ENCODE measurements around the gene TP53I13. TPM values are rescaled to one million over a fixed set of nuclear protein-coding genes. Genes with fewer than 3 reads are reported as not detected.

TP53I13 gene
- total RNA-seq, 1 experiment from 2014 or later, result 33.3 TPM

GRCh38 chr17:29569245-29569950 is 897 bp downstream of the TP53I13 start:
- peak overlapping the region; percentile 99 for H3K4me2 ChIP-seq (ENCODE audit: low read length)
- peak overlapping the region; percentile 60 for H3K9ac ChIP-seq (ENCODE audit: low read length)
- no peaks in the 10 kb centered on the region for H3K9me3 ChIP-seq (ENCODE audit: control insufficient read depth in 1 of 2, insufficient read depth in 1 of 2, low read depth in 1 of 2, low read length in 2 of 2)
- RAD21 ChIA-PET (ENCODE audit: low non-redundant PET in 1 of 2, low total read pairs in 2 of 2, uncharacterized antibody in 2 of 2, unreplicated experiment in 2 of 2), result no interaction called here
- H2AFZ ChIP-seq (ENCODE audit: low read depth, low read length, poor library complexity, severe bottlenecking), result no peak overlapping the region
- TF ChIP-seq EZH2phosphoT487 (IDR thresholded peaks at IDR 0.05; ENCODE audit: borderline replicate concordance) (no peak), ZFX (IDR thresholded peaks at IDR 0.05) (no peak), CEBPB (IDR thresholded peaks at IDR 0.05; ENCODE audit: low read depth) (no peak), TCF7L2 (IDR thresholded peaks at IDR 0.05; ENCODE audit: borderline replicate concordance, extremely low read depth, insufficient read depth, insufficient read length) (no peak), ELF1 (IDR thresholded peaks at IDR 0.05; ENCODE audit: borderline replicate concordance, low read depth) (no peak), ZNF274 (IDR thresholded peaks at IDR 0.05; ENCODE audit: low read depth, low read length) (no peak), RAD21 (IDR thresholded peaks at IDR 0.05; ENCODE audit: low read depth) (no peak), CTCF (IDR thresholded peaks at IDR 0.05 in 2 of 3, conservative IDR thresholded peaks at IDR 0.05 in 1 of 3; ENCODE audit: borderline replicate concordance in 1 of 3, insufficient read depth in 1 of 3, low read depth in 2 of 3, low read length in 2 of 3) (no peak), POLR2AphosphoS5 (IDR thresholded peaks at IDR 0.05; ENCODE audit: low read depth, low read length) (no peak), REST (IDR thresholded peaks at IDR 0.05; ENCODE audit: low read depth) (no peak), EGR1 (IDR thresholded peaks at IDR 0.05; ENCODE audit: low read depth) (no peak), SRF (IDR thresholded peaks at IDR 0.05; ENCODE audit: low read depth) (no peak), CBX3 (IDR thresholded peaks at IDR 0.05; ENCODE audit: low read depth) (no peak), YY1 (IDR thresholded peaks at IDR 0.05; ENCODE audit: extremely low read depth, insufficient replicate concordance, low read depth, low read length) (no peak), SP1 (IDR thresholded peaks at IDR 0.05; ENCODE audit: low read depth) (no peak), FOSL1 (IDR thresholded peaks at IDR 0.05; ENCODE audit: low read depth) (no peak)
- TF ChIP-seq, protein P1, sequence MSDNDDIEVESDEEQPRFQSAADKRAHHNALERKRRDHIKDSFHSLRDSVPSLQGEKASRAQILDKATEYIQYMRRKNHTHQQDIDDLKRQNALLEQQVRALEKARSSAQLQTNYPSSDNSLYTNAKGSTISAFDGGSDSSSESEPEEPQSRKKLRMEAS (IDR thresholded peaks at IDR 0.05), result no peak
- TF ChIP-seq, protein P2, sequence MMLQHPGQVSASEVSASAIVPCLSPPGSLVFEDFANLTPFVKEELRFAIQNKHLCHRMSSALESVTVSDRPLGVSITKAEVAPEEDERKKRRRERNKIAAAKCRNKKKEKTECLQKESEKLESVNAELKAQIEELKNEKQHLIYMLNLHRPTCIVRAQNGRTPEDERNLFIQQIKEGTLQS (IDR thresholded peaks at IDR 0.05), result no peak
- TF ChIP-seq, protein P3, sequence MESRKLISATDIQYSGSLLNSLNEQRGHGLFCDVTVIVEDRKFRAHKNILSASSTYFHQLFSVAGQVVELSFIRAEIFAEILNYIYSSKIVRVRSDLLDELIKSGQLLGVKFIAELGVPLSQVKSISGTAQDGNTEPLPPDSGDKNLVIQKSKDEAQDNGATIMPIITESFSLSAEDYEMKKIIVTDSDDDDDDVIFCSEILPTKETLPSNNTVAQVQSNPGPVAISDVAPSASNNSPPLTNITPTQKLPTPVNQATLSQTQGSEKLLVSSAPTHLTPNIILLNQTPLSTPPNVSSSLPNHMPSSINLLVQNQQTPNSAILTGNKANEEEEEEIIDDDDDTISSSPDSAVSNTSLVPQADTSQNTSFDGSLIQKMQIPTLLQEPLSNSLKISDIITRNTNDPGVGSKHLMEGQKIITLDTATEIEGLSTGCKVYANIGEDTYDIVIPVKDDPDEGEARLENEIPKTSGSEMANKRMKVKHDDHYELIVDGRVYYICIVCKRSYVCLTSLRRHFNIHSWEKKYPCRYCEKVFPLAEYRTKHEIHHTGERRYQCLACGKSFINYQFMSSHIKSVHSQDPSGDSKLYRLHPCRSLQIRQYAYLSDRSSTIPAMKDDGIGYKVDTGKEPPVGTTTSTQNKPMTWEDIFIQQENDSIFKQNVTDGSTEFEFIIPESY (IDR thresholded peaks at IDR 0.05; ENCODE audit: extremely low read depth, insufficient replicate concordance, low read length), result no peak
- POLR2A ChIA-PET, result no interaction called here
- H4K20me1 ChIP-seq (ENCODE audit: insufficient read depth), result no peaks in the 10 kb centered on the region
- intact Hi-C loops (cut with micrococcal nuclease), result no loop called here
- DNase-seq (ENCODE audit: low read depth, low spot score) (no peak), ATAC-seq (no peak)
- peaks cover 13 to 25% of the 10 kb centered on the region in 2 experiments for H3K4me1 ChIP-seq (ENCODE audit: control insufficient read depth in 1 of 2, insufficient read depth in 2 of 2, low read length in 2 of 2)
- CTCF ChIA-PET, result interaction anchor here (0.9 to 3.8 kb wide), 2 partner anchors 11 to 22 kb away, joined by 3 to 26 read pairs; partner anchors contain the start of gene ANKRD13B
- no peaks in the 10 kb centered on the region for H3K27me3 ChIP-seq (ENCODE audit: insufficient read depth, low read length)
- H3K36me3 ChIP-seq (ENCODE audit: control insufficient read depth in 1 of 2, insufficient read depth in 2 of 2, low read length in 2 of 2), result no peaks in the 10 kb centered on the region
- BruUV-seq (replicated peaks), result TSS peak; percentile 39
- peak overlapping the region; percentile 73 for H3K27ac ChIP-seq (ENCODE audit: low read depth, low read length)
- H3K9me2 ChIP-seq (ENCODE audit: insufficient read depth), result no peaks in the 10 kb centered on the region
- peak overlapping the region; percentile 54 to 82 for H3K4me3 ChIP-seq (replicated peaks in 1 of 2; ENCODE audit: low read depth in 1 of 2, low read length in 2 of 2)
- H3K79me2 ChIP-seq (ENCODE audit: insufficient read depth, low read length), result peaks cover 10% of the 10 kb centered on the region; the same call in 1 of the 2 replicates

Data from HCT116 (cell line).